Thyroid gland (tissue), 4 donors: Measurements from ENCODE around the gene LAMA4.

Experiments used
- POLR2A ChIP-seq, 2 donors: fragments of 450-650 bp; IDR thresholded peaks; one replicate each; pipeline ENCODE4 v1.6.1; 2017; ENCODE audit warnings: antibody characterized with exemption in 2 of 2, mild to moderate bottlenecking in 2 of 2, moderate library complexity in 1 of 2
- TF ChIP-seq, protein P1 (sequence below), 6 experiments: fragments of 200-600 bp in 3 of 6; fragments of 450-650 bp in 3 of 6; sonication (generic) in 3 of 6; IDR thresholded peaks; one replicate each; pipeline ENCODE4 v1.5.1; 2016 to 2019; ENCODE audit warnings: antibody characterized with exemption in 6 of 6, mild to moderate bottlenecking in 2 of 6, inconsistent platforms in 1 of 6, moderate library complexity in 1 of 6

DNA sequence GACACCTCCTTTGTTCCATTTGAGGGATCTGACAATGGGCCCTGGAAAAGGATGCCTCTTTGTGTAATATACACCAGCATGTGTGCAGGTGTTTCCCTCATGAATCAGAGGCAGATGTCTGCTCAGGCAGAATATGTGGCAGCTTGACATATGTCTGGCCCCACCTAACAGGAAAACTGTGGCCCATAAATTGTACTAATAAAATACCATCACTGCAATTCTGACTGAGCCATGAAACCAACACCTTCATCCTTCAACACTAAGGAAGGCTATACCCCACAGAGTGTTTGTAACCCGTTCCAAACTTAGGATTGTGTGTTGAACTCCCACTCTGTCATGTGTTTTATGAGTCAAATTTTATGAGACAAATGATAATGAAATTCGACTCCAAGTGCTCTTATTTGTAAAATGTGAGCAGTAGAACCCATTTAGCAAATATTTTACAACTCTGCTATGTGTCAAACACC is 22.7 kb downstream of the LAMA4 start:
- TF ChIP-seq, protein P1, sequence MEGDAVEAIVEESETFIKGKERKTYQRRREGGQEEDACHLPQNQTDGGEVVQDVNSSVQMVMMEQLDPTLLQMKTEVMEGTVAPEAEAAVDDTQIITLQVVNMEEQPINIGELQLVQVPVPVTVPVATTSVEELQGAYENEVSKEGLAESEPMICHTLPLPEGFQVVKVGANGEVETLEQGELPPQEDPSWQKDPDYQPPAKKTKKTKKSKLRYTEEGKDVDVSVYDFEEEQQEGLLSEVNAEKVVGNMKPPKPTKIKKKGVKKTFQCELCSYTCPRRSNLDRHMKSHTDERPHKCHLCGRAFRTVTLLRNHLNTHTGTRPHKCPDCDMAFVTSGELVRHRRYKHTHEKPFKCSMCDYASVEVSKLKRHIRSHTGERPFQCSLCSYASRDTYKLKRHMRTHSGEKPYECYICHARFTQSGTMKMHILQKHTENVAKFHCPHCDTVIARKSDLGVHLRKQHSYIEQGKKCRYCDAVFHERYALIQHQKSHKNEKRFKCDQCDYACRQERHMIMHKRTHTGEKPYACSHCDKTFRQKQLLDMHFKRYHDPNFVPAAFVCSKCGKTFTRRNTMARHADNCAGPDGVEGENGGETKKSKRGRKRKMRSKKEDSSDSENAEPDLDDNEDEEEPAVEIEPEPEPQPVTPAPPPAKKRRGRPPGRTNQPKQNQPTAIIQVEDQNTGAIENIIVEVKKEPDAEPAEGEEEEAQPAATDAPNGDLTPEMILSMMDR (IDR thresholded peaks at IDR 0.05): no peak
- TF ChIP-seq POLR2A (IDR thresholded peaks at IDR 0.05): no peak
